WTC11 (cell line): Measurements from ENCODE around the gene GLT6D1. TPM values are rescaled to one million over a fixed set of nuclear protein-coding genes. Genes with fewer than 3 reads are reported as not detected.

Experiments
- ATAC-seq: fragments of 200-7000 bp; cut with Tn5 transposase; 2 replicates; pipeline ENCODE4 v1.10.0; 2021; ENCODE audit warnings: mild to moderate bottlenecking, moderate library complexity
- CTCF ChIA-PET: fragments of 300-600 bp; sonication (Branson Sonifier 250); formaldehyde crosslinking; loops from one replicate; lab custom pipeline; 2021; ENCODE audit warnings: antibody characterized with exemption; lab: Charles Lee
- POLR2A ChIA-PET: fragments of 350-600 bp; sonication (Branson Sonifier 250); formaldehyde crosslinking; loops from one replicate; lab custom pipeline; 2021; ENCODE audit warnings: antibody characterized with exemption; lab: Charles Lee
- DNase-seq: peaks from one replicate; pipeline ENCODE4 v3.0.0; 2021; ENCODE audit warnings: low spot score
- H3K27ac Mint-ChIP-seq: 2 replicates; pipeline ENCODE4 v1.8.0; 2021; ENCODE audit warnings: mixed read lengths
- H3K27me3 Mint-ChIP-seq: 2 replicates; pipeline ENCODE4 v1.8.0; 2021; ENCODE audit warnings: low read depth, mild to moderate bottlenecking, moderate library complexity, mixed read lengths
- H3K36me3 Mint-ChIP-seq: 2 replicates; pipeline ENCODE4 v1.8.0; 2021; ENCODE audit warnings: mixed read lengths
- H3K4me1 Mint-ChIP-seq: 2 replicates; pipeline ENCODE4 v1.8.0; 2022; ENCODE audit warnings: mixed read lengths
- H3K4me3 Mint-ChIP-seq: 2 replicates; pipeline ENCODE4 v1.8.0; 2021; ENCODE audit warnings: mild to moderate bottlenecking, moderate library complexity, mixed read lengths
- H3K9me3 Mint-ChIP-seq: 2 replicates; pipeline ENCODE4 v1.8.0; 2021; ENCODE audit warnings: mixed read lengths
- AFF4 ChIP-seq: sonication (generic); formaldehyde crosslinking; IDR thresholded peaks from 2 replicates; pipeline ENCODE4 v1.8.1; 2023; ENCODE audit warnings: mild to moderate bottlenecking, missing genetic modification reagents, borderline replicate concordance
- CDX4 ChIP-seq: fragments of 250-450 bp; sonication (Bioruptor Pico); IDR thresholded peaks from 2 replicates; pipeline ENCODE4 v1.9.0; 2021; ENCODE audit warnings: moderate library complexity, mild to moderate bottlenecking, inconsistent platforms, borderline replicate concordance
- CREM ChIP-seq: sonication (generic); formaldehyde crosslinking; IDR thresholded peaks from 2 replicates; pipeline ENCODE4 v1.8.1; 2022; ENCODE audit warnings: mild to moderate bottlenecking, missing genetic modification reagents, moderate library complexity
- FOXJ3 ChIP-seq: sonication (generic); formaldehyde crosslinking; IDR thresholded peaks from 2 replicates; pipeline ENCODE4 v1.9.0; 2021; ENCODE audit warnings: missing genetic modification reagents, mild to moderate bottlenecking, borderline replicate concordance
- GABPB1 ChIP-seq: sonication (generic); formaldehyde crosslinking; IDR thresholded peaks from 2 replicates; pipeline ENCODE4 v1.8.1; 2023; ENCODE audit warnings: mild to moderate bottlenecking, missing genetic modification reagents
- HMGA2 ChIP-seq: fragments of 250-450 bp; sonication (Bioruptor Pico); IDR thresholded peaks from 2 replicates; pipeline ENCODE4 v1.4.0; 2021; ENCODE audit warnings: mild to moderate bottlenecking, moderate library complexity
- MLX ChIP-seq: sonication (generic); formaldehyde crosslinking; IDR thresholded peaks from 2 replicates; pipeline ENCODE4 v1.8.1; 2023; ENCODE audit warnings: mild to moderate bottlenecking, missing genetic modification reagents, moderate library complexity
- MXD4 ChIP-seq: fragments of 250-450 bp; sonication (Bioruptor Pico); IDR thresholded peaks from 2 replicates; pipeline ENCODE4 v1.8.0; 2021; ENCODE audit warnings: mild to moderate bottlenecking, moderate library complexity, borderline replicate concordance
- SMAD3 ChIP-seq: sonication (generic); formaldehyde crosslinking; IDR thresholded peaks from 2 replicates; pipeline ENCODE4 v1.8.0; 2022; ENCODE audit warnings: missing genetic modification reagents, mild to moderate bottlenecking, borderline replicate concordance
- TEAD4 ChIP-seq: sonication (generic); formaldehyde crosslinking; IDR thresholded peaks from 2 replicates; pipeline ENCODE4 v1.8.0; 2022; ENCODE audit warnings: mild to moderate bottlenecking, missing genetic modification reagents
- TP53 ChIP-seq: sonication (generic); formaldehyde crosslinking; IDR thresholded peaks from 2 replicates; pipeline ENCODE4 v1.8.1; 2023; ENCODE audit warnings: mild to moderate bottlenecking, missing genetic modification reagents
- ZNF138 ChIP-seq: sonication (generic); formaldehyde crosslinking; conservative IDR thresholded peaks from 2 replicates; pipeline ENCODE4 v1.8.1; 2022; ENCODE audit warnings: mild to moderate bottlenecking, moderate library complexity, missing genetic modification reagents
- ZNF281 ChIP-seq: sonication (generic); formaldehyde crosslinking; IDR thresholded peaks from 2 replicates; pipeline ENCODE4 v1.8.0; 2023; ENCODE audit warnings: mild to moderate bottlenecking, missing genetic modification reagents
- ZNF425 ChIP-seq: fragments of 250-450 bp; sonication (Bioruptor Pico); conservative IDR thresholded peaks from 2 replicates; pipeline ENCODE4 v1.9.0; 2021; ENCODE audit warnings: mild to moderate bottlenecking
- ZNF512 ChIP-seq: sonication (generic); formaldehyde crosslinking; IDR thresholded peaks from 2 replicates; pipeline ENCODE4 v1.8.1; 2022; ENCODE audit warnings: missing genetic modification reagents, borderline replicate concordance
- ZNF671 ChIP-seq: fragments of 250-450 bp; sonication (Bioruptor Pico); IDR thresholded peaks from 2 replicates; pipeline ENCODE4 v1.8.0; 2021; ENCODE audit warnings: mild to moderate bottlenecking
- total RNA-seq: library from RNA; stranded (reverse); gene quantifications from 3 replicates; pipeline ENCODE4 v1.2.3, GENCODE V29; 2021

The GLT6D1 gene
- total RNA-seq, 1 experiment from 2014 or later, result 0.37 TPM

- TF ChIP-seq ZNF425 (CRISPR knock-in tag), result no peak
- TF ChIP-seq CREM (CRISPR knock-in tag), result no peak
- no peak for TF ChIP-seq ZNF281
- TF ChIP-seq TP53 (CRISPR knock-in tag), result no peak
- no peak for TF ChIP-seq SMAD3 (CRISPR knock-in tag)
- TF ChIP-seq FOXJ3, result no peak
- TF ChIP-seq AFF4 (CRISPR knock-in tag), result no peak
Observed at GRCh38 chr9:135661816-135662560, 22.6 kb upstream of the GLT6D1 start (continued).

- ATAC-seq, result no peak
- DNase-seq, result no peak
- no peaks in the 10 kb centered on the region for H3K27me3 Mint-ChIP-seq
- peaks cover 6% of the 10 kb centered on the region for H3K4me1 Mint-ChIP-seq
- H3K4me3 Mint-ChIP-seq, result no peak overlapping the region
- H3K27ac Mint-ChIP-seq, result no peak overlapping the region
- peaks cover 22% of the 10 kb centered on the region for H3K36me3 Mint-ChIP-seq
- H3K9me3 Mint-ChIP-seq, result peaks cover 11% of the 10 kb centered on the region
- TF ChIP-seq TEAD4 (CRISPR knock-in tag), result no peak
- CTCF ChIA-PET, result no interaction called here
- POLR2A ChIA-PET, result no interaction called here
Observed at GRCh38 chr9:135660407-135660806, 21.1 kb upstream of the GLT6D1 start.

GRCh38 chr9:135659252-135659651 is 19.9 kb upstream of the GLT6D1 start:
- Mint-ChIP-seq H3K4me3 (no peak overlapping the region), H3K4me1 (peaks cover 6% of the 10 kb centered on the region), H3K27me3 (no peaks in the 10 kb centered on the region; the same call in 1 of the 2 replicates), H3K36me3 (peaks cover 32% of the 10 kb centered on the region), H3K27ac (no peak overlapping the region), H3K9me3 (peaks cover 21% of the 10 kb centered on the region)
- ATAC-seq (no peak), DNase-seq (no peak)
- TF ChIP-seq ZNF138 (CRISPR knock-in tag) (no peak), CDX4 (CRISPR knock-in tag) (no peak), MXD4 (no peak), HMGA2 (no peak), MLX (CRISPR knock-in tag) (no peak), GABPB1 (CRISPR knock-in tag) (no peak), ZNF671 (CRISPR knock-in tag) (no peak), ZNF512 (CRISPR knock-in tag) (no peak), ZNF425 (CRISPR knock-in tag) (no peak)
- ChIA-PET CTCF (no interaction called here), POLR2A (no interaction called here)
